ENCODE data around the gene KRT82.

DNA sequence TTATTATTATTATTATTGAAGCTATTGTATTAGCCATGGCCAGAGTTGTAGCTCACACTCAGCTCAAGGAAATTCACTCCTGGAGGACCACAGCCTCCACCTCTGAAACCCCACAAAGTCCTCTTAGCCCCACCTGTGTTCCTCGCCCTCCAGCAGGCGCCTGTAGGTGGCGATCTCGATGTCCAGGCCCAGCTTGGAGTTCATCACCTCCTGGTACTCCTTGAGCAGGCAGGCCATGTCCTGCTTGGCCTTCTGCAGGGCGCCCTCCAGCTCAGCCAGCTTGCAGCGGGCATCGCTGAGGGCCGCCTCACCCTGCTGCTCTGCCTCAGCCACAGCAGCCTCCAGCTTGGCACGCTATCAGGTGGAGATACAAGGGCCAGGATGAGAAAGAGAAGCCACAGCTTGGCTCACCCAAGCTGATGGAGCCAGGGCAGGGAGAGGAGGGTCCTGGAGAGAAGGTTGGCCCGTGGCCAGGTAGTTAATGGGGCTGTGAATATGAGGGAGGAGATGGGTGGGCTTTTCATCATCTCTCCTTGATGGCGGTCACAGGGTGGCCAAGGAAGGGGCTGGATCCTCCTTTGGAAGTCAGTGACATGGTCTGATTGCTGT, 43.9 kb downstream of the KRT82 start:
- TF ChIP-seq, protein P1, sequence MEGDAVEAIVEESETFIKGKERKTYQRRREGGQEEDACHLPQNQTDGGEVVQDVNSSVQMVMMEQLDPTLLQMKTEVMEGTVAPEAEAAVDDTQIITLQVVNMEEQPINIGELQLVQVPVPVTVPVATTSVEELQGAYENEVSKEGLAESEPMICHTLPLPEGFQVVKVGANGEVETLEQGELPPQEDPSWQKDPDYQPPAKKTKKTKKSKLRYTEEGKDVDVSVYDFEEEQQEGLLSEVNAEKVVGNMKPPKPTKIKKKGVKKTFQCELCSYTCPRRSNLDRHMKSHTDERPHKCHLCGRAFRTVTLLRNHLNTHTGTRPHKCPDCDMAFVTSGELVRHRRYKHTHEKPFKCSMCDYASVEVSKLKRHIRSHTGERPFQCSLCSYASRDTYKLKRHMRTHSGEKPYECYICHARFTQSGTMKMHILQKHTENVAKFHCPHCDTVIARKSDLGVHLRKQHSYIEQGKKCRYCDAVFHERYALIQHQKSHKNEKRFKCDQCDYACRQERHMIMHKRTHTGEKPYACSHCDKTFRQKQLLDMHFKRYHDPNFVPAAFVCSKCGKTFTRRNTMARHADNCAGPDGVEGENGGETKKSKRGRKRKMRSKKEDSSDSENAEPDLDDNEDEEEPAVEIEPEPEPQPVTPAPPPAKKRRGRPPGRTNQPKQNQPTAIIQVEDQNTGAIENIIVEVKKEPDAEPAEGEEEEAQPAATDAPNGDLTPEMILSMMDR (IDR thresholded peaks at IDR 0.05) = no peak
- TF ChIP-seq POLR2A (IDR thresholded peaks at IDR 0.05) = no peak

Measured in adrenal gland (tissue), 5 donors.